Measurements from ENCODE around the gene SLC8A1.

Gene SLC8A1

GRCh38 chr2:40458271-40458794 lies 6.4 kb upstream of the SLC8A1 start:
- DNase-seq (ENCODE audit: low read depth): no peak

- peak; percentile 29 for DNase-seq (ENCODE audit: low read depth)
Measured at GRCh38 chr2:40457837-40458236, 5.9 kb upstream of the SLC8A1 start.

- no peak for DNase-seq (ENCODE audit: low read depth)
Measured at GRCh38 chr2:40457366-40457765, 5.5 kb upstream of the SLC8A1 start.

- no peak for DNase-seq (ENCODE audit: low read depth)
Measured at GRCh38 chr2:40456926-40457325, 5.0 kb upstream of the SLC8A1 start.

- DNase-seq (ENCODE audit: low read depth): peak; percentile 69
Measured at GRCh38 chr2:40455661-40456060, 3.8 kb upstream of the SLC8A1 start.

GRCh38 chr2:40454321-40454720 lies 2.4 kb upstream of the SLC8A1 start:
- no peak for DNase-seq (ENCODE audit: low read depth)

- DNase-seq (ENCODE audit: low read depth): no peak
Measured at GRCh38 chr2:40452786-40453185, 896 bp upstream of the SLC8A1 start.

- peak; percentile 89 for DNase-seq (ENCODE audit: low read depth)
Measured at GRCh38 chr2:40450796-40451430, 977 bp downstream of the SLC8A1 start.

- DNase-seq (ENCODE audit: low read depth): peak; percentile 64
Measured at GRCh38 chr2:40450066-40450795, 1.7 kb downstream of the SLC8A1 start.

- peak; percentile 71 for DNase-seq (ENCODE audit: low read depth)
Measured at GRCh38 chr2:40448476-40449079, 3.3 kb downstream of the SLC8A1 start.

- no peak for DNase-seq (ENCODE audit: low read depth)
Measured at GRCh38 chr2:40445467-40445866, 6.4 kb downstream of the SLC8A1 start.

GRCh38 chr2:40440835-40441234 lies 11.1 kb downstream of the SLC8A1 start:
- no peak for DNase-seq (ENCODE audit: low read depth)

GRCh38 chr2:40439473-40439872 lies 12.4 kb downstream of the SLC8A1 start:
- DNase-seq (ENCODE audit: low read depth): peak; percentile 50

GRCh38 chr2:40436093-40436475 lies 15.8 kb downstream of the SLC8A1 start:
- peak; percentile 46 for DNase-seq (ENCODE audit: low read depth)

GRCh38 chr2:40435426-40436092 lies 16.3 kb downstream of the SLC8A1 start:
- no peak for DNase-seq (ENCODE audit: low read depth)

GRCh38 chr2:40434731-40435271 lies 17.1 kb downstream of the SLC8A1 start:
- DNase-seq (ENCODE audit: low read depth): peak; percentile 99

- no peak for DNase-seq (ENCODE audit: low read depth)
Measured at GRCh38 chr2:40433736-40434135, 18.2 kb downstream of the SLC8A1 start.

- DNase-seq (ENCODE audit: low read depth): no peak
Measured at GRCh38 chr2:40432921-40433483, 18.9 kb downstream of the SLC8A1 start.

GRCh38 chr2:40431600-40431955 lies 20.3 kb downstream of the SLC8A1 start:
- peak; percentile 86 for DNase-seq (ENCODE audit: low read depth)

GRCh38 chr2:40430776-40431599 lies 20.9 kb downstream of the SLC8A1 start:
- DNase-seq (ENCODE audit: low read depth): no peak

GRCh38 chr2:40428439-40428838 lies 23.5 kb downstream of the SLC8A1 start:
- no peak for DNase-seq (ENCODE audit: low read depth)

All from ELR (cell line).